SW 1271 (cell line): Measurements from ENCODE around the gene PBXIP1.

Experiments
- DNase-seq, 2 experiments: peaks; one replicate each; lab custom pipeline; 2025; lab: John Stamatoyannopoulos, UW

Gene PBXIP1

GRCh38 chr1:154955718-154956543 is at the start of gene PBXIP1:
Gene PBXIP1, minus strand, starts transcription at chr1:154956099. Its CDS starts 2,378 bp downstream, at chr1:154953721.
- DNase-seq = peak in 1 of 2 experiments; percentile 77

- no peak for DNase-seq
Observed at GRCh38 chr1:155005076-155006011, 49.4 kb upstream of the PBXIP1 start.

GRCh38 chr1:155004352-155005075 is 48.6 kb upstream of the PBXIP1 start:
- DNase-seq = no peak

- peak in 1 of 2 experiments; percentile 40 for DNase-seq
Observed at GRCh38 chr1:155003766-155004351, 48.0 kb upstream of the PBXIP1 start.

- DNase-seq = no peak
Observed at GRCh38 chr1:155003227-155003765, 47.4 kb upstream of the PBXIP1 start.

- DNase-seq = no peak
Observed at GRCh38 chr1:155002464-155003226, 46.7 kb upstream of the PBXIP1 start, which contains the start of gene ZBTB7B. Gene ZBTB7B, plus strand, starts transcription at chr1:155002802. Its CDS starts 11,859 bp downstream, at chr1:155014661.

GRCh38 chr1:155001675-155002463 is 46.0 kb upstream of the PBXIP1 start:
- DNase-seq = peak; percentile 86 to 94

- peak in 1 of 2 experiments; percentile 54 for DNase-seq
Observed at GRCh38 chr1:155001425-155001674, 45.5 kb upstream of the PBXIP1 start.

GRCh38 chr1:155000726-155001424 is 45.0 kb upstream of the PBXIP1 start:
- peak; percentile 48 to 70 for DNase-seq

GRCh38 chr1:155000411-155000725 is 44.5 kb upstream of the PBXIP1 start:
- no peak for DNase-seq

GRCh38 chr1:154999571-155000410 is 43.9 kb upstream of the PBXIP1 start:
- no peak for DNase-seq

- DNase-seq = peak in 1 of 2 experiments; percentile 36
Observed at GRCh38 chr1:154998818-154999570, 43.1 kb upstream of the PBXIP1 start.

GRCh38 chr1:154998201-154998780 is 42.4 kb upstream of the PBXIP1 start:
- no peak for DNase-seq

GRCh38 chr1:154996966-154997701 is 41.2 kb upstream of the PBXIP1 start:
- no peak for DNase-seq

- peak; percentile 45 to 62 for DNase-seq
Observed at GRCh38 chr1:154995301-154995983, 39.5 kb upstream of the PBXIP1 start.

- no peak for DNase-seq
Observed at GRCh38 chr1:154994591-154994990, 38.7 kb upstream of the PBXIP1 start.
